MCF 10A (cell line): ENCODE results near the gene NUB1. TPM values are rescaled to one million over a fixed set of nuclear protein-coding genes. Genes with fewer than 3 reads are reported as not detected.

Experiments used
- BruUV-seq: library from RNA; stranded (reverse); fragments of 400-500 nt; replicated peaks from 2 replicates; lab custom pipeline; 2021; lab: Mats Ljungman, UMichigan
- CTCF ChIA-PET: fragments of 300-600 bp; sonication (Branson Sonifier 250); formaldehyde crosslinking; extraction: SDS; loops from one replicate; lab custom pipeline; 2021; ENCODE audit warnings: antibody characterized with exemption, inconsistent platforms; lab: Yijun Ruan, JAX
- POLR2A ChIA-PET: fragments of 300-600, 350-650 bp; sonication (Branson Sonifier 250); formaldehyde crosslinking; extraction: SDS; loops from one replicate; lab custom pipeline; 2020; ENCODE audit warnings: antibody characterized with exemption, inconsistent platforms; lab: Yijun Ruan, JAX
- DNase-seq: peaks from one replicate; pipeline ENCODE4 v3.0.0-alpha.2; 2018; ENCODE audit not compliant: unreplicated experiment
- H3K27ac Mint-ChIP-seq: one replicate; pipeline ENCODE4 v1.8.0; 2022; ENCODE audit warnings: mild to moderate bottlenecking, low read depth, mixed read lengths; ENCODE audit not compliant: unreplicated experiment
- H3K27me3 Mint-ChIP-seq: one replicate; pipeline ENCODE4 v1.8.0; 2022; ENCODE audit warnings: mixed read lengths; ENCODE audit not compliant: insufficient read depth, unreplicated experiment
- H3K36me3 Mint-ChIP-seq: one replicate; pipeline ENCODE4 v1.8.0; 2022; ENCODE audit warnings: mild to moderate bottlenecking, moderate library complexity, mixed read lengths; ENCODE audit not compliant: insufficient read depth, unreplicated experiment
- H3K4me1 Mint-ChIP-seq: one replicate; pipeline ENCODE4 v1.8.0; 2022; ENCODE audit warnings: mixed read lengths; ENCODE audit not compliant: insufficient read depth, unreplicated experiment
- H3K4me3 Mint-ChIP-seq: one replicate; pipeline ENCODE4 v1.8.0; 2022; ENCODE audit warnings: mild to moderate bottlenecking, moderate library complexity, mixed read lengths; ENCODE audit not compliant: unreplicated experiment
- H3K9me3 Mint-ChIP-seq: one replicate; pipeline ENCODE4 v1.8.0; 2022; ENCODE audit warnings: mixed read lengths; ENCODE audit not compliant: unreplicated experiment
- CTCF ChIP-seq: fragments of 200-600 bp; IDR thresholded peaks from one replicate; pipeline ENCODE4 v1.8.0; 2022; ENCODE audit warnings: antibody characterized with exemption, mild to moderate bottlenecking; ENCODE audit not compliant: unreplicated experiment
- intact Hi-C: fragments of 100-400 bp; cut with micrococcal nuclease; formaldehyde crosslinking; loops from 2 replicates; pipeline ENCODE4 v1.14.1; 2022
- total RNA-seq: library from RNA; stranded (reverse); gene quantifications from 2 replicates; pipeline ENCODE4 v1.2.3, GENCODE V29; 2022

Gene NUB1
- total RNA-seq, 1 experiment from 2014 or later: 53.3 TPM

DNA sequence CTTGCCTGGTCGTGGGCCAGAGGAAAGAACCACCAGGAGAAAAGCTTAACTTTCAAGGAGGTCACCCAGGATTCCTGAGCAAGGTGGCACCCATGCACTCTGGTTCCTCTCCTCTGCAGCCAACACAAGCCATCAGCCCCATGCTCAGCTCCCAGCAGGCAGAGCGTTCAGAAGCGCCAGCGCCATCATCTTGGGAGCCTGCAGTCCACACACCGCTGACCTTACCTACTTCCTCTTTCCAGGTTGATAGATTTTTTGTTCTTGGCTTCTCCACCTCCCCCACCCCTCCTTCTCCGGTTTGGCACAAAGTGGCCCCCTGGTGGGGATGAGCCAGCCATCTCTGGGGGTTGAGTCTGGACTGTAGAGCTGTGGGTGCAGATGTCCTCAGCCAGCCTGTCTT lies 69.9 kb downstream of the NUB1 start:
- ChIA-PET POLR2A (no interaction called here), CTCF (no interaction called here)
- no TSS peak for BruUV-seq
- H3K4me1 Mint-ChIP-seq: peaks cover 6% of the 10 kb centered on the region
- H3K4me3 Mint-ChIP-seq: no peak overlapping the region
- intact Hi-C loops: no loop called here
- H3K27ac Mint-ChIP-seq: no peak overlapping the region
- no peak for DNase-seq
- H3K27me3 Mint-ChIP-seq: peaks cover 41% of the 10 kb centered on the region
- no peak for TF ChIP-seq CTCF
- H3K36me3 Mint-ChIP-seq: no peaks in the 10 kb centered on the region
- no peaks in the 10 kb centered on the region for H3K9me3 Mint-ChIP-seq

GRCh38 chr7:151412318-151412717 lies 70.7 kb downstream of the NUB1 start:
- no peak for DNase-seq
- POLR2A ChIA-PET: no interaction called here
- intact Hi-C loops: no loop called here
- Mint-ChIP-seq H3K27ac (no peak overlapping the region), H3K9me3 (no peaks in the 10 kb centered on the region), H3K4me1 (peaks cover 6% of the 10 kb centered on the region), H3K36me3 (no peaks in the 10 kb centered on the region), H3K4me3 (no peak overlapping the region), H3K27me3 (peaks cover 41% of the 10 kb centered on the region)
- BruUV-seq: no TSS peak
- CTCF ChIA-PET: no interaction called here
- TF ChIP-seq CTCF: no peak

DNA sequence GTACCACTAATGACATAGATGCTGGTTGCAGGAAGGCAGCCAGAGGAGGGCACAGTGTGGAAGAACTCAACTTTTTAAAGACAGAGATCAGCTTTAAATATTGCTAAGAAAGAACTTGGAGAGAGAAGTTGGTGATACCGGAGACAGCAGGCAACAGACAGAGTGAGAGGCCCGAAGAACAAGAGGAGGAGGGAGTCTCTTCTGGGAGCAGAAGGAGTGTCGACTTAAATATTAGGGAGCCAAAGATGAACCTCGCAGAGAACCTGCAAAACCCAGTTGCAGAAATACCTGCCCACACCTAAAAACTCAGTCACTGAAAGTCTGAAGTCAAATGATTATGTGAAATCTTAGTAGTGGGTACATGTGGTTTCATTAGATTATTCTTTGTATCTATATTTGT lies 71.6 kb downstream of the NUB1 start:
- BruUV-seq: no TSS peak

More for the DNA sequence above, 71.6 kb downstream of the NUB1 start:
- Mint-ChIP-seq H3K4me3 (no peak overlapping the region), H3K27ac (no peak overlapping the region), H3K9me3 (peaks cover 5% of the 10 kb centered on the region), H3K4me1 (peaks cover 6% of the 10 kb centered on the region), H3K27me3 (peaks cover 41% of the 10 kb centered on the region), H3K36me3 (no peaks in the 10 kb centered on the region)
- POLR2A ChIA-PET: no interaction called here
- intact Hi-C loops: no loop called here
- no peak for DNase-seq
- no peak for TF ChIP-seq CTCF
- CTCF ChIA-PET: no interaction called here
